Activated CD4-positive, alpha-beta T cell treated with anti-CD3 and anti-CD28 coated beads for 24 hours (primary cell): Measurements from ENCODE around the gene ENSA.
"Not testable (repeated sequence)": the region's sequence is repeated elsewhere in the genome, so short reads cannot be mapped to it uniquely, and the experiment has no call there.

Experiments used
- DNase-seq, 2 donors: peaks; one replicate each; pipeline ENCODE4 v3.0.0-alpha.2; 2020; ENCODE audit warnings: low read depth in 2 of 2

ENSA gene

GRCh38 chr1:150580966-150581365, 48.4 kb downstream of the ENSA start:
- not testable (repeated sequence) for DNase-seq

GRCh38 chr1:150579945-150580642, 49.3 kb downstream of the ENSA start:
- DNase-seq, result no peak

GRCh38 chr1:150579110-150579944, 50.1 kb downstream of the ENSA start, which contains the start of gene MCL1:
Gene MCL1, minus strand, starts transcription at chr1:150579610. Its CDS starts 80 bp downstream, at chr1:150579530.
- DNase-seq, result peak; percentile 74 to 79

- DNase-seq, result no peak
These were observed 50.9 kb downstream of the ENSA start for GRCh38 chr1:150578272-150579109.

- no peak for DNase-seq
These were observed 51.7 kb downstream of the ENSA start for GRCh38 chr1:150577557-150578271.

- DNase-seq, result no peak
These were observed 52.4 kb downstream of the ENSA start for GRCh38 chr1:150576794-150577556.

GRCh38 chr1:150576367-150576711, 53.1 kb downstream of the ENSA start:
- DNase-seq, result no peak

- no peak for DNase-seq
These were observed 53.7 kb downstream of the ENSA start for GRCh38 chr1:150575518-150576366.

GRCh38 chr1:150575072-150575489, 54.3 kb downstream of the ENSA start:
- no peak for DNase-seq

- no peak for DNase-seq
These were observed 54.9 kb downstream of the ENSA start for GRCh38 chr1:150574260-150575071.

- DNase-seq, result not testable (repeated sequence)
These were observed 55.8 kb downstream of the ENSA start for GRCh38 chr1:150573648-150574071.

GRCh38 chr1:150572918-150573647, 56.3 kb downstream of the ENSA start:
- no peak for DNase-seq
